GM21526 (cell line): ENCODE data around the gene UPB1.
A peak's percentile ranks its signal among the peaks of the same experiment; 100 is the strongest.

Experiments used
- ATAC-seq: cut with Tn5 transposase; IDR thresholded peaks from one replicate; pipeline ENCODE4 v1.9.1; 2021; ENCODE audit warnings: moderate library complexity; ENCODE audit not compliant: unreplicated experiment, low FRiP score

Gene UPB1

DNA sequence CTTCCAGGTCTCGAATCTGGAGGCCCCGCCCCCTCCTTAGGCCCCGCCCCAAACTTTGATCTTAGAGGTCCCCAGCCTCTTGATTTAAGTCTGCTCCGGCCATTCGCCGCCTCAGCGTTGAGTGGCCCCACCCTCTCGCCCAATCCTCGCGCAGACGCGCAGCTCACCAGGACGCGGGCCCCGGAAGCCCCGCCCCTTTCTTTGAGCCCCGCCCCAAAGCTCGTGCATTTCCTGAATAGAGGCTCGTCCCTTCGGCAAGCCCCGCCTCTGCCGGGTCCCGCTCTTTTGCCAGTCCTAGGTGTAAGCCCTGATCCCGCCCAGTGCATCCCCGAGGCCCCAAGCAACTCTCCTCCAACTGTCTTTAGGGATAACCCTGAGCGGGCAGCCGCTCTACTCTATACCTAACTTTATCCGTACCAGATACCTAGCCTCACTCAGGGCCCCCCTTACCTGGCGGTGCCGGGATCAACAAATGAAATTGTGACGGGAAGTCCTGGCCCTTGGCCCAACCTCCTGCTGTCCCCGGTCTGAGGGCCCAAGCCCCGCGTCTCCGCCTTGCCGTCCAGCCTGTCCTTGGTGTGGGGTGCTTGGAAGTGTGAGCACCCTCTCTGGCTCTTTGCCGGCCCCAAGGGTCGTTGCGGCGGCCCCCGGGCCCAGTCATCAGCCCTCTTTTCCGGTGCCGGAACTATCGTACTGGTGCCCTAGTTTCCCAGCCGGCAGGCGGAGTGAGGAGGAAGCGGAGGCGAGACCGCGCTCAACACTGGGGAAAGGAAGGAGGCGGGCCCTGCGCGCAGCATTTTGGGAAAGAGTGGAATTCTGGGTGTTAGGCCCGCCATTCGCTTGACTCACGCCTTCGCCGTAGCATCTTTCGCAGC, 60.3 kb downstream of the UPB1 start, which contains the start of gene SNRPD3:
TSS of gene SNRPD3 (plus strand) at position 835 of the 875 bp plus-strand sequence. CDS start 1,676 bp downstream, outside the sequence.
- ATAC-seq: peak; percentile 74

DNA sequence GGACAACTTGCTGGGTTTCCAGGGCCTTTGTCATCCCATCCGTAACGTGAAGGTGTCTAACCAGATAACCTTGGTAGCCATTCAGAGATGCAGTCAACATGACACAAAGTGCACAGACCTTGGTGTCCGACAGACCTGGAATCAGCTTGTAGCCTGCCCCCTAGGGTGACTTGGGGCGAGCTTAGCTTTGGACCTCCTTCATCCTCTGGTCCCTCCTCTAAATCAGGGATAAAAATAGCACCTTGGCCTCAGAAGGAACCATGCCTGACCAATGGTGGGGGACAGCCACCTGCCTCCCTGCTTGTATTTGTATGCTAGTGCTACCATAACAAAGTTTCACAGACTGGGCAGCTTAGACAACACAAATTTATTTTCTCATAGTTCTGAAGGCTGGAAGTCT, 64.3 kb downstream of the UPB1 start:
- ATAC-seq: no peak

DNA sequence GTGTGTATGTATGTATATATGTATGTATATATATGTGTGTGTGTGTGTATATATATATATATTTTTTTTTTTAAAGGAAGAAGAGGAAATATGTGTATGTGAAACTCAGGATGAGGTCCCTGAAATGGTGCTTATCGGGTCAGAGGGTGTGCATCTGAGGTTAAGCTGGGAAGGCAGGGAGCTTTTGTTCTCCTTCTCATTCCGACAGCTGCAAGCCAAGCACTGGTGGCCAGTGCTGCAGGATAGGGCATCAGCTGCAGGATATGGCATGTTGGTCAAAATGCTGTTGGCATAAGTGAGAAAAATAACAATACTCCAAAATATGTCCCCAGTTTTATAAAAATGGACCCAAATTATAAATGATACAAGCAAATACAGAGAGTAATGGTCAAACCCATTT, 68.1 kb downstream of the UPB1 start:
- no peak for ATAC-seq

DNA sequence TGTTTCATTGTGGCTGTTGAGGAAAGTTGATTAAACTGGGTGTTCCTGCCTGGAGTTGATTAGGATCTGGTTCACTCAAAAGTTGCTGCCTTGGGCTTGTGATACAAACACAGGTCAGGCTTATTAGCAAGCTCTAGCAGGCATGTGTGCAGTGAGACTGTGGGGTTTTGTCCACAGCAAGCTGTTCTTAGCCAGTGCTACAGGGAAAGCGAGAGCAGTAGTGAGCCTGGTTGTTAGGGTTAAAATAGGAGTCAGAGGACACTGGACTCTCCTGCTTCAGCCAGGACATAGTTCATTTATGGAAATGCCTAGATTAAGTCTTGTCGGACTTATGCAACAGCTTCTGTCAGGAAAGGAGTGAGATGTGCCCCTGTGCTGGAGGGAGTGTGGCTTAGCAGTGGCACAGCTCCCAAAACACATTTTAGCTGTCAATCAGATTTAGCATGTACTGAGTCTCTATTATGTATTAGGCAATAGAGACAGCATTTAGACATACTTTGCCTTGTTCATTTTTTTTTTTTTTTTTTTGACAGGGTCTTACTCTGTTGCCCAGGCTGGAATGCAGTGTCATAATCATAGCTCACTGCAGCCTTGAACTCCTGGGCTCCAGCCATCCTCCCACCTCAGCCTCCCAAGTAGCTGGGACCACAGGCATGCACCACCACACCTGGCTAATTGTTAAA, 69.4 kb downstream of the UPB1 start:
- ATAC-seq: no peak

DNA sequence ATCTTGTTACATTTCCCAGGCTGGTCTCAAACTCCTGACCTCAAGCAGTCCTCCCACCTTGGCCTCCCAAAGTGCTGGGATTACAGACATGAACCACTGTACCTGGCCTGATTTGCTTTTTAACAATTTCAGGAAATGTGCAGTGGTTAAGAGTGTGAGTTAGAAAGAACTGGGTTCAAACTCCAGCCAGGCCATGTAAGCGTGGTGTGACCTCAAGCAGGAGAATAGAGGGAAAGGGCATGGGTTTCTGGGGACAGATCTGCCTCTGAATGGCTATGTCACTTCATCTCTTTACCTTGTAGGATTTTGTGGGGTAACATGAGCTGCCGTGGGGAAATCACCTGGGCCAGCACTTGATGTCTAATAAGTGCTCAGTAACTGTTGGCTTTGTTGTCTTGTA, 69.9 kb downstream of the UPB1 start:
- ATAC-seq: no peak

DNA sequence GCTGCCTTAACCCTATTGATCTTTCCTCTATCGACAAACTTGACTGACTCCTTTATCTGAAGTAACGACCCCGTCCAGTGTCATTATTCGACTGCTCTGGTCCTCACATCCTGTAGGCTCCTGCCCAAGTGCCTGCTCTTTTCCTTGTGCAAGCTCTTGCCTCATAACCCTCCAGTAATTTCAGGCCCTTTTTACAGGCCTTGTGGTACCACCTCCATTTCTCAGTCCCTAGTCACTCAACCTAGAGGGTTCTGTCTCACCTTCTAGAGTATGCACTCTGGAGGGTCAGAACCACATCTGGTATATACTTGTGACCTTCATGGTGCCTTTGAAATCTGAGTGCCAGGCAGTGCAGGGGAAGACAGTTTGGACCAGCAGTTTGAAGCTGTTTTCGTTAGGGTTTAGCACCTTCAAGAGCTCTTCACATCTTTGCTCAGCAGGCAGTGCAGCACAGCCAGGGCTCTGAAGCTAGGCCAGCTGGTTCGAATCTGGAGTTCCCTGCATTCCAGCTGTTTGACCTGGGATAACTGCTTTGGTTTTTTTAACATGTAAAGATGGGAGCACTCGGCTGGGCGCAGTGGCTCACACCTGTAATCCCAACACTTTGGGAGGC, 71.9 kb downstream of the UPB1 start:
- ATAC-seq: no peak

DNA sequence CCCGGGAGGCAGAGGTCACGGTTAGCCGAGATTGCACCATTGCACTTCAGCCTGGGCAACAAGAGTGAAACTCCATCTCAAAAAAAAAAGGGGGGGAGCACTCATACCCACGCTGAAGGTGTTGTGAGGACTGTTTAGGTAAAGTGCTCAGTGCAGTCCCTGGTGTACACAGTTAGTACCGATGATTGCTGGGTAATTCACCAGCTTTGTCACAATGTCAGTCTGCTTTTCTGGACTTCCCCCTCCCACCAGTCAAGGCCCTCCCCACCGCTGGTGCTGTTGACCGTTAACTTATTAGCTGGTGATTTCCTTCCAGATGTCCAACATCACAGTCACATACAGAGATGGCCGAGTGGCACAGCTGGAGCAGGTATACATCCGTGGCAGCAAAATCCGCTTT, 72.5 kb downstream of the UPB1 start:
- ATAC-seq: no peak

DNA sequence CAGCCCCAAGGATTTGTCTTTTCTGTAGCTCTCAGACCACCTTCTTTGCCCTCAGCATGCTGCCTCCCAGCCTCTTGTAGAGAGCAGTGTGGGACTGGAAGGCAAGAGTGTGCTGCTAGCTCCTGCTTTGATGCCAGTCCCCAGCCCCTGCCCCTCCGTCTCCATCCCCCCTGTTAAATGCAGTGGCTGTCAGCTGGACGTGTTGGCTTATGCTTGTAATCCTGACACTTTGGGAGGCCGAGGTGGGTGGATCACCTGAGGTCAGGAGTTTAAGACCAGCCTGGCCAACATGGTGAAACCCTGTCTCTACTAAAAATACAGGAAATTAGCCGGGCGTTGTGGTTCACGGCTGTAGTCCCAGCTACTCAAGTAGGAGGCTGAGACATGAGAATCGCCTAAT, 76.1 kb downstream of the UPB1 start:
- no peak for ATAC-seq

DNA sequence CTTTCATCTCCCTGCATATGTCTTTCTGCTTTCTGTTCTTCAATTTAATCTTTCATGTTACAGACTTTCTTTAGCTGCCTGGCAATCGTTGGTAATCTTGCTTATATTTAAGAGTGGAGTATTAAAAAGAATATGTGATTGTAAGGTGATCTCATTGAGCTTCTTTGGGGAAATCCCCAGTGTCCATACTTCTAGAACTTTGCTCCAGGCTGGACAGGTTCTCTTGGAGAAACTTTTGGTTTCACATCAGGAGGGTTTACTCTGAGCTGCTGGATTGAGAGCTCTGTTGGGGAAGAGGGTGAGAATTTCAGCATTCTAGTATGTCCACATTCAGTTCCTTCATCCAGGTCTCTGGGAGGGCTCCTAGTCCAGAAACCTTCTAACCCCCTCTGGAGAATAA, 81.6 kb downstream of the UPB1 start:
- no peak for ATAC-seq
